ENCODE measurements around the gene RPE65. TPM values are rescaled to one million over a fixed set of nuclear protein-coding genes. Genes with fewer than 3 reads are reported as not detected.

Gene RPE65
- polyA plus RNA-seq, 3 donors = not detected

DNA sequence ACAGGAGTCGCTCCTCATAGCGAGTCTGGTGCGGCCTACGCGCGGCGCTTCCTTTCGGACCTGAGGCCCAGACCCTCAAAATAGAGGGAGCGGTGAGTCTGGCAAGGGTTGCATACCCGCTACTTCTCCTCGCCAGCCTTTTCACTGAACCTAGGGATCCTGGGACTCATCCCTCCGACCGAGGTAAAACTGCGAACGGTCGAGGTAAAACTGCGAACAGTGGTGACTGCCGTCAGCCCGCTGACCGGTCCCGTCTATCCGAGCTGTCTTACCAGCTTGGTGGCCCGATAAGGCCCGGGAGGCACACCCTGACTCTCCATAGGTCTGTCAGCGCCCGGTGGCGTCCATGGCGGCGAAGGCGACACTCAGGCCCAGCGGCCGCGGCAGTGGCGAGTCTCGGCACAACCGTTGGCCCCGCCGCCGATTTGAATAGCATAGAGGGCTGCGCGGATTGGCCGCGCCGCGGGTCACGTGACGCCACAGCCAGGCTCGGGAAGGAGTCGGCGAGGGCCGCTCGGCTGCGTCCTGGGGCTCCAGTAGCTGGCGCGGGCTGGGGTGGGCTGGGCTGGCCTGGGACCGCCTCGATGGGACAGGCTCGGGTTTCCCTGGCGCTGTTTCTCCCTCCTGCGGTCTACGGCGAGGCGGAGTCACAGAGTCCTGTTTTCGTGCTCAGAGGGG, 47.1 kb upstream of the RPE65 start, which contains the start of gene DEPDC1:
Gene DEPDC1, minus strand, starts transcription at position 403 of the 678 bp plus-strand sequence. Its CDS starts 83 bp downstream, at position 320.
- peak within 1 kb of the TSS in 1 of 2 donors; percentile 60 for H3K27ac ChIP-seq (ENCODE audit: low read depth in 1 of 2, low read length in 2 of 2)
- peaks cover 33% of the 10 kb centered on the region for H3K4me1 Mint-ChIP-seq

More for the DNA sequence above, 47.1 kb upstream of the RPE65 start, which contains the start of gene DEPDC1:
- Histone ChIP-seq H4K20me1 (ENCODE audit: insufficient read depth, low read length) (no peaks in the 10 kb centered on the region), H3K4me3 (replicated peaks in 1 of 3; ENCODE audit: low read depth in 2 of 3, low read length in 3 of 3) (peak within 1 kb of the TSS; percentile 55 to 99 (median 76)), H3K79me2 (ENCODE audit: insufficient read depth, low read length) (peaks cover 47% of the 10 kb centered on the region), H3K9ac (ENCODE audit: insufficient read depth, low read length, poor library complexity, severe bottlenecking) (peak within 1 kb of the TSS; percentile 70), H3K4me1 (ENCODE audit: control insufficient read depth in 1 of 2, insufficient read depth in 2 of 2, low read length in 2 of 2) (peaks cover 13 to 21% of the 10 kb centered on the region in 2 donors), H3K9me3 (replicated peaks in 1 of 2; ENCODE audit: control insufficient read depth in 1 of 2, insufficient read depth in 1 of 2, low read length in 2 of 2) (no peaks in the 10 kb centered on the region), H3K4me2 (replicated peaks; ENCODE audit: extremely low read depth, low read length, poor library complexity, severe bottlenecking) (peak within 1 kb of the TSS; percentile 99), H2AFZ (ENCODE audit: insufficient read depth, low read depth, low read length, poor library complexity, severe bottlenecking) (peak within 1 kb of the TSS; percentile 95), H3K27me3 (ENCODE audit: control insufficient read depth in 2 of 2, insufficient read depth in 2 of 2, low read length in 2 of 2) (no peaks in the 10 kb centered on the region), H3K36me3 (replicated peaks in 1 of 2; ENCODE audit: control insufficient read depth in 1 of 2, insufficient read depth in 2 of 2, low read length in 2 of 2) (peaks cover 0 to 16% of the 10 kb centered on the region in 2 donors)
- peaks cover 5 to 8% of the 10 kb centered on the region in 2 donors for H3K36me3 Mint-ChIP-seq
- no peak for TF ChIP-seq CTCF (IDR thresholded peaks at IDR 0.05)
- DNase-seq = peak; percentile 77 to 82 (median 82)
- H3K4me3 Mint-ChIP-seq = peak within 1 kb of the TSS; percentile 95 to 97
- whole genome bisulfite sequencing (ENCODE audit: insufficient coverage) = under 1% methylated on average over 60 of the region's 64 CpGs
- intact Hi-C loops (cut with micrococcal nuclease) = no loop called here
- peak within 1 kb of the TSS in 4 of 7 donors; percentile 19 to 83 (median 67) for H3K27ac Mint-ChIP-seq
- H3K9me3 Mint-ChIP-seq = peaks cover 0 to 7% (median 2%) of the 10 kb centered on the region in 7 donors
- peaks cover 0 to 5% (median 0%) of the 10 kb centered on the region in 3 donors for H3K27me3 Mint-ChIP-seq (ENCODE audit: low read depth in 3 of 3)
